SK-N-MC (cell line): ENCODE measurements around the gene DAAM1.

Source experiments
- EZH2 ChIP-seq: fragments of 200-600 bp; sonication (generic); IDR thresholded peaks from one replicate; pipeline ENCODE4 v1.6.1; 2017; ENCODE audit warnings: antibody characterized with exemption
- POLR2AphosphoS5 ChIP-seq: IDR thresholded peaks from 2 replicates; pipeline ENCODE4 v1.6.1; 2012; ENCODE audit warnings: mild to moderate bottlenecking, low read depth, low read length, borderline replicate concordance

DNA sequence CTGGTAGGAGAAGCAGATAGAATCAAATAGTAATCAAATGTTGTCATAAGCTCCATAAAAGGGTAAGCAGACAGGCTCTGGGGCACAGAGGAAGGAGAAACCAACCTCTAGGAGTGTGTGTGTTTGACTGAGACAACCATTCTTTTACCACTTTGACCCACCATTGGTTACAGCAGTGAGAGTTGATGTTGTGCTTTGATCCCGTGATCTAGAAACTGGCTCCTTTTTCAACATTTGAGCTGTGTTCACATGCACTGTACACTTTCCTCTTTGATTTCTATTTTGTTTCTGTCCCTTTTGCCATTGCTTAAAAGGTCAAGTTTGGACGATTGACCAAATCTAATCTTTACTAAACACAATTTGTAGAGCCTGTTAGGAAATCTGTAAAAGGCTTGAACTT is 108.0 kb downstream of the DAAM1 start:
- TF ChIP-seq POLR2AphosphoS5 (no peak), EZH2 (no peak)
